CD4-positive, alpha-beta T cell (primary cell): ENCODE results near the gene ACOX3. TPM values are rescaled to one million over a fixed set of nuclear protein-coding genes. Genes with fewer than 3 reads are reported as not detected.
A peak's percentile ranks its signal among the peaks of the same experiment; 100 is the strongest.
"Not testable (repeated sequence)": the region's sequence is repeated elsewhere in the genome, so short reads cannot be mapped to it uniquely, and the experiment has no call there.

Experiments used
- ATAC-seq: fragments of 200-7000 bp; cut with Tn5 transposase; one replicate; pipeline ENCODE4 v1.10.0; 2022; ENCODE audit warnings: mild to moderate bottlenecking; ENCODE audit not compliant: poor library complexity
- CTCF ChIA-PET: fragments of 350-600 bp; sonication (Branson Sonifier 250); formaldehyde crosslinking; loops from one replicate; lab custom pipeline; 2021; ENCODE audit warnings: antibody characterized with exemption, inconsistent platforms; lab: Charles Lee
- POLR2A ChIA-PET: fragments of 350-600 bp; sonication (Branson Sonifier 250); formaldehyde crosslinking; loops from one replicate; lab custom pipeline; 2021; ENCODE audit warnings: antibody characterized with exemption, inconsistent platforms; lab: Charles Lee
- DNase-seq, 14 experiments: peaks; one replicate each; pipeline ENCODE4 v3.0.0-alpha.2; 2013 to 2020; ENCODE audit warnings: mixed read lengths in 2 of 14
- H3K27ac ChIP-seq, 2 donors: one replicate each; pipeline versions ENCODE4 v1.5.1 to v1.7.0; 2013; ENCODE audit warnings: low read length in 2 of 2, low read depth in 1 of 2, mild to moderate bottlenecking in 1 of 2
- H3K27me3 ChIP-seq, 2 experiments: 1 replicate in 1 of 2; 2 replicates in 1 of 2; pipeline versions ENCODE4 v1.6.1 to v1.7.0; 2013; ENCODE audit warnings: low read length in 2 of 2, control low read depth in 1 of 2, mild to moderate bottlenecking in 1 of 2, moderate library complexity in 1 of 2; ENCODE audit not compliant: insufficient read depth in 2 of 2, control insufficient read depth in 1 of 2
- H3K36me3 ChIP-seq: one replicate; pipeline ENCODE4 v1.6.1; 2013; ENCODE audit warnings: low read length, control low read depth; ENCODE audit not compliant: insufficient read depth
- H3K4me1 ChIP-seq: one replicate; pipeline ENCODE4 v1.6.1; 2013; ENCODE audit warnings: low read length, control low read depth; ENCODE audit not compliant: insufficient read depth
- H3K4me3 ChIP-seq: one replicate; pipeline ENCODE4 v1.5.1; 2013; ENCODE audit warnings: mild to moderate bottlenecking, low read length, moderate library complexity
- H3K9me3 ChIP-seq, 2 experiments: 1 replicate in 1 of 2; 2 replicates in 1 of 2; pipeline versions ENCODE4 v1.6.1 to v1.7.0; 2013; ENCODE audit warnings: low read length in 2 of 2, mild to moderate bottlenecking in 2 of 2, control low read depth in 1 of 2, moderate library complexity in 1 of 2; ENCODE audit not compliant: control insufficient read depth in 1 of 2, insufficient read depth in 1 of 2
- H3K27ac Mint-ChIP-seq: one replicate; pipeline ENCODE4 v1.8.0; 2020; ENCODE audit warnings: mixed read lengths
- H3K27me3 Mint-ChIP-seq: one replicate; pipeline ENCODE4 v1.8.0; 2021; ENCODE audit warnings: mixed read lengths
- H3K36me3 Mint-ChIP-seq: one replicate; pipeline ENCODE4 v1.8.0; 2021; ENCODE audit warnings: low read depth, mixed read lengths
- H3K4me1 Mint-ChIP-seq: one replicate; pipeline ENCODE4 v1.8.0; 2021; ENCODE audit warnings: low read depth, mixed read lengths
- H3K4me3 Mint-ChIP-seq: one replicate; pipeline ENCODE4 v1.8.0; 2020; ENCODE audit warnings: mild to moderate bottlenecking, mixed read lengths
- H3K9me3 Mint-ChIP-seq: one replicate; pipeline ENCODE4 v1.8.0; 2020; ENCODE audit warnings: mixed read lengths
- intact Hi-C, 2 experiments: fragments of 100-400 bp; cut with DNase I in 1 of 2; cut with micrococcal nuclease in 1 of 2; formaldehyde crosslinking; loops; one replicate each; pipeline versions ENCODE4 v1.15.1 to v1.9.0; 2023 to 2025; cut with DNase I, micrococcal nuclease
- total RNA-seq, 174 experiments: library from RNA in 2 of 174; stranded (reverse) in 2 of 174; gene quantifications; one replicate each; pipeline ENCODE4 v1.2.3 and lab custom pipeline; 2021 to 2026
- TF ChIP-seq, protein P1 (sequence below): fragments of 200-600 bp; IDR thresholded peaks from one replicate; pipeline ENCODE4 v1.8.0; 2022; ENCODE audit warnings: antibody characterized with exemption, mild to moderate bottlenecking

The ACOX3 gene
- total RNA-seq, 2 experiments from 2014 or later: 4.9 to 6.1 TPM

DNA sequence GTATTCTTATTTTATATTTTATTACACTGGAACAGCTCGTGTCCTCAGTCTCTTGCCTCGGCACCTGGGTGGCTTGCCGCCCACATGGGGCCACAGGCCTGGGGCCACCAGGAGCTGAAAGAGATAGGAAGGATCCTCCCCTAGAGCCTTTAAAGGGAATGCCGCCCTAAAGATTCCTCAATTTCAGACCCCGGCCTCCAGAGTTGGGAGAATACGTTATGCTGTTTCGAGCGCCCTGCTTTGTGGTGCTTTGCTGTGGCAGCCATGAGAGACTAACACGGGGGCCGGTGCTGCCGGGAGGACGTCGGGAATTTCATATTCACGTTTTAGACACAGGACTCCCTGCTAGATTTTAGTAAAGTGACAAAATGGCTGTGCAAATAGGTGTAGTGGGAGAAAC, 33.2 kb downstream of the ACOX3 start:
- DNase-seq: no peak
- Mint-ChIP-seq H3K4me3 (no peak overlapping the region), H3K27ac (no peak overlapping the region), H3K27me3 (no peaks in the 10 kb centered on the region), H3K4me1 (no peaks in the 10 kb centered on the region), H3K36me3 (peaks cover 61% of the 10 kb centered on the region), H3K9me3 (no peaks in the 10 kb centered on the region)
- ATAC-seq: no peak
- CTCF ChIA-PET: no interaction called here
- no peak overlapping the region for H3K4me3 ChIP-seq
- H3K27me3 ChIP-seq: no peaks in the 10 kb centered on the region
- no peaks in the 10 kb centered on the region for H3K9me3 ChIP-seq
- no peak overlapping the region for H3K27ac ChIP-seq
- TF ChIP-seq, protein P1, sequence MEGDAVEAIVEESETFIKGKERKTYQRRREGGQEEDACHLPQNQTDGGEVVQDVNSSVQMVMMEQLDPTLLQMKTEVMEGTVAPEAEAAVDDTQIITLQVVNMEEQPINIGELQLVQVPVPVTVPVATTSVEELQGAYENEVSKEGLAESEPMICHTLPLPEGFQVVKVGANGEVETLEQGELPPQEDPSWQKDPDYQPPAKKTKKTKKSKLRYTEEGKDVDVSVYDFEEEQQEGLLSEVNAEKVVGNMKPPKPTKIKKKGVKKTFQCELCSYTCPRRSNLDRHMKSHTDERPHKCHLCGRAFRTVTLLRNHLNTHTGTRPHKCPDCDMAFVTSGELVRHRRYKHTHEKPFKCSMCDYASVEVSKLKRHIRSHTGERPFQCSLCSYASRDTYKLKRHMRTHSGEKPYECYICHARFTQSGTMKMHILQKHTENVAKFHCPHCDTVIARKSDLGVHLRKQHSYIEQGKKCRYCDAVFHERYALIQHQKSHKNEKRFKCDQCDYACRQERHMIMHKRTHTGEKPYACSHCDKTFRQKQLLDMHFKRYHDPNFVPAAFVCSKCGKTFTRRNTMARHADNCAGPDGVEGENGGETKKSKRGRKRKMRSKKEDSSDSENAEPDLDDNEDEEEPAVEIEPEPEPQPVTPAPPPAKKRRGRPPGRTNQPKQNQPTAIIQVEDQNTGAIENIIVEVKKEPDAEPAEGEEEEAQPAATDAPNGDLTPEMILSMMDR: no peak
- peaks cover 28% of the 10 kb centered on the region for H3K36me3 ChIP-seq
- intact Hi-C loops: no loop called here
- POLR2A ChIA-PET: no interaction called here
- peaks cover 16% of the 10 kb centered on the region for H3K4me1 ChIP-seq

DNA sequence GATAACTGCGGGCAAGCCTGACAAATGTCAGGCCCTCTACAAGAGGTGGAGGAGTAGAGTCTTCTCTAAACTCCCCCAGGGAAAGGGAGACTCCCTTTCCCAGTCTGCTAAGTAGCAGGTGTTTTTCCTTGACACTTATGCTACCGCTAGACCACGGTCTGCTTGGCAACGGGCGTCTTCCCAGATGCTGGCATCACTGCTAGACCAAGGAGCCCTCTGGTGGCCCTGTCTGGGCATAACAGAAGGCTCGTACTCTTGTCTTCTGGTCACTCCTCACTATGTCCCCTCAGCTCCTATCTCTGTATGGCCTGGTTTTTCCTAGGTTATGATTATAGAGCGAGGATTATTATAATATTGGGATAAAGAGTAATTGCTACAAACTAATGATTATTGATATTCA, 33.6 kb downstream of the ACOX3 start:
- H3K4me1 Mint-ChIP-seq, intact Hi-C loops, H3K27me3 ChIP-seq, H3K4me3 Mint-ChIP-seq, H3K9me3 ChIP-seq, DNase-seq, ATAC-seq, H3K4me3 ChIP-seq, CTCF ChIA-PET, POLR2A ChIA-PET, H3K27ac ChIP-seq, H3K27me3 Mint-ChIP-seq, H3K9me3 Mint-ChIP-seq, H3K27ac Mint-ChIP-seq: not testable (repeated sequence)
- H3K36me3 ChIP-seq: peaks cover 28% of the 10 kb centered on the region
- H3K4me1 ChIP-seq: peaks cover 16% of the 10 kb centered on the region
- TF ChIP-seq, protein P1: peak; percentile 18
- peaks cover 57% of the 10 kb centered on the region for H3K36me3 Mint-ChIP-seq

DNA sequence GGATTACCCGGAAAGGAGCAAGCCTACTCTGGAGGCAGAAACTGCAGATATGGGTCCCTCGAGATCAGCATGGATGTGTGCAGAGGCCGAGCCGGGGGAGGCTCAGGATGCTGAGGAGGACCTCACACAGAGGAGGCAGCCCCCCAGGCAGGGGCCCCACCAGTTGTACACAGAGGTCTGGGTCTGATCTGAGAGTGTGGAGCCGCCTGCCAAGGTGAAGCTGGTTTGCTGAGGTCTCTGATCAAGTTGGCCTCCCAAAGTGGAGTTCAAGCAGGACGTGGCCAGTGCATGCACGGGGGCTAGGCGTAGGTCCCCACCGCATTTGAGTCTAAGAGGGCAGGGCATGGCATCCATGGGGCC, 35.0 kb downstream of the ACOX3 start:
- CTCF ChIA-PET: no interaction called here
- no peaks in the 10 kb centered on the region for H3K27me3 ChIP-seq

More for the DNA sequence above, 35.0 kb downstream of the ACOX3 start:
- POLR2A ChIA-PET: no interaction called here
- H3K36me3 ChIP-seq: peaks cover 24% of the 10 kb centered on the region
- no peaks in the 10 kb centered on the region for H3K27me3 Mint-ChIP-seq
- intact Hi-C loops: no loop called here
- H3K9me3 Mint-ChIP-seq: no peaks in the 10 kb centered on the region
- peaks cover 56% of the 10 kb centered on the region for H3K36me3 Mint-ChIP-seq
- no peak overlapping the region for H3K27ac Mint-ChIP-seq
- DNase-seq: no peak
- no peak overlapping the region for H3K4me3 ChIP-seq
- H3K4me1 ChIP-seq: peaks cover 13% of the 10 kb centered on the region
- H3K27ac ChIP-seq: no peak overlapping the region
- ATAC-seq: no peak
- H3K4me3 Mint-ChIP-seq: no peak overlapping the region
- H3K9me3 ChIP-seq: no peaks in the 10 kb centered on the region
- H3K4me1 Mint-ChIP-seq: no peaks in the 10 kb centered on the region
- TF ChIP-seq, protein P1: no peak
